ENCODE measurements around the gene TRIM62. TPM values are rescaled to one million over a fixed set of nuclear protein-coding genes. Genes with fewer than 3 reads are reported as not detected.
"Not testable (repeated sequence)": the region's sequence is repeated elsewhere in the genome, so short reads cannot be mapped to it uniquely, and the experiment has no call there.

Gene TRIM62
- total RNA-seq, 1 donor from 2014 or later = 1.5 TPM

DNA sequence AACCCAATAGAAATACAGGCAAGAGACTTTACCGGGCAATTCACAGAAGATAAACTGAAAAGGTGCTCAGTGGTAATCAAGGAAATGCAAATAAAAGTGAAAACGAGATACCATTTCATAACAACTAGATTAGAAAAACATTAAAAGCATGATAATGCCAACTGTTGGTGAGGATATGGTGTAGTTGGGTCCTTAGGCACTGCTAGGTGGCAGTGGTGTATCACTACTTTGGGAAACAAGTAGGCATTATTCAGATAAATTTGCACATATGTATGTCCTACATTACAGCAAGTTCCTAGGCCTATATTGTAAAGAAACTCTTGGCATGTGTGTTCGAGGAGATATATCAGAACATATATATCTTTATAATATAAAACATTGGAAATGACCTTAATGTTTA, 69.9 kb downstream of the TRIM62 start:
- no peak for DNase-seq (ENCODE audit: low read depth, low spot score)

DNA sequence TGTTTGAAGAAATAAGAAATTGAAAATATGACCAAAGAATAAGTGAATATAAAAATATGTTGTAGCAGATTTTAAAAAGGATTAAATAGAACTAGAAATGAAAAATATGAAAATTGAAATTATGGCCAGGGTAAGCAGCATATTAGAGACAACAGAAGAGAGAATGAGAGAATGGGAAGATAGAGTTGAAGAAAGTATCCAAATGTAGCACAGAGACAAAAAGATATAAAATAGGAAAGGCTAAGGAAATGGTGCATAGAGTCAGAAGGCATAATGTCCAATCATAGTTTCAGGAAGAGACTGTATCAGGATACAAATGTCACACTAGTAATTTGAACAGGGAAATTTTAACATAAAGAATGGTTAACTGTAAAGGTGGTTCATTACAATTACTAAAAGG, 71.4 kb downstream of the TRIM62 start:
- DNase-seq (ENCODE audit: low read depth, low spot score) = no peak

DNA sequence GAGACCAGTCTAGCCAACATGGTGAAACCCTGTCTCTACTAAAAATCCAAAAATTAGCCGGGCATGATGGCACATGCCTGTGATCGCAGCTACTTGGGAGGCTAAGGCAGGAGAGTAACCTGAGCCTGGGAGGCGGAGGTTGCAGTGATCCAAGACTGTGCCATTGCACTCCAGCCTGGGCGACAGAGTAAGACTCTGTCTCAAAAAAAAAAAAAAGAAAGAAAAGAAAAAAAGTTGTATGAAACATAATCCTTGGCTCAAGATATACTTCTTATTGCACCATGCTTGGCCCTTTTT, 81.8 kb downstream of the TRIM62 start:
- not testable (repeated sequence) for DNase-seq (ENCODE audit: low read depth, low spot score)

DNA sequence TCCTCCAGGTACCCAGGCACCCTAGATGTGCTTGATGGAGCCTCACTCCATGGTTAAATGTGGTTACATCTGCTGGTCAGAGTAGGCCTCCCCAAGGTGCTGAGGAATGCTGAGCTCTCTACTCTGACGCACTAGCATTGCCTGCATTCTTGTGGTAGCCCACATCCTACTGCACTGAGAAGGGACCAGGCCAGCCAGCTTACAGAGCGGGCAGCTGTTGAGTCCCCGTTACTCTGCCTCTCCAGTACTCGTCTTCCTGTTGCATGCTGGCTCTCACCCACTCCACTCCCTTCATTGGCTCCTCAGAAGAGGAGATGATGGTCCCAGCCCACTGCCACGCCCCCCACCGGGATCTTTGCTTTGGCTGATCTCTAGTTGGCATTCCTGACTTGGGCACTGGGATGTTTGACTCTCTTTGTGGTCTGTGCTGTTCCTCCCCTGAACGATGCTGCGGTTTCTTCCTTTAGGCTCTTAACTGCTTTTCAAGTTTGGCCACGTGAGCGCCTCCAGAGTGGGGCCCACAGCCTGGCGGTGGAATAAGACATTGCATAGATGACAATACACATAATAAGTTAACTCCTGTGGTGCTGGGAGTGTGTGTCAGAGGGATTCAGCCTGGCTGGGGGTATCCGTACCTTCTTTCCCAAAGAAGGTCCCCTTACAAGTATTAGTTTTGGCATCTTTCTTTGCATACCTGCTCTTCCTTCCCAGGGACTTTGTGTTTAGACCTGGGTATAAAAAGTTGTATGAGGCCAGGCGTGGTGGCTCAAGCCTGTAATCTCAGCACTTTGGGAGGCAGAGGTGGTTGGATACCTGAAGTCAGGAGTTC, 82.3 kb downstream of the TRIM62 start:
- no peak for DNase-seq (ENCODE audit: low read depth, low spot score)

DNA sequence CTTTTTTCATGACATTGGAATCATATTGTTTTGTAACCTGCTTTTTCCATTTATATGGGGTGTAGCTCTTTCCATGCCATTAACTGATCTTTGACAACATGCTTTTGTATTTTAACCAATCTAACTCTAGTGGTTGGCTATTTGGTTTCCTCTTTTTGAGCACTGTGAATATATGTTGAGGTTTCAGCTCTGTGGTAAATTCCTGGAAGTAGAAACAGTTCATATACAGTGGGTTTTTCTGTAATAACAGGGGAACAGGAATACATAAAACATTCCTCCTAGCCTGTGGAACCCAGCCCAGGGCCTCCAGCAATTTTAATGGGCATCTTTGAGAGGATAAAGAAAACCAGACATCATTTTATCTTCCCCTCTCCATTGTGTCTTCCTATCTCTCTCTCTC, 83.5 kb downstream of the TRIM62 start:
- DNase-seq (ENCODE audit: low read depth, low spot score) = no peak

DNA sequence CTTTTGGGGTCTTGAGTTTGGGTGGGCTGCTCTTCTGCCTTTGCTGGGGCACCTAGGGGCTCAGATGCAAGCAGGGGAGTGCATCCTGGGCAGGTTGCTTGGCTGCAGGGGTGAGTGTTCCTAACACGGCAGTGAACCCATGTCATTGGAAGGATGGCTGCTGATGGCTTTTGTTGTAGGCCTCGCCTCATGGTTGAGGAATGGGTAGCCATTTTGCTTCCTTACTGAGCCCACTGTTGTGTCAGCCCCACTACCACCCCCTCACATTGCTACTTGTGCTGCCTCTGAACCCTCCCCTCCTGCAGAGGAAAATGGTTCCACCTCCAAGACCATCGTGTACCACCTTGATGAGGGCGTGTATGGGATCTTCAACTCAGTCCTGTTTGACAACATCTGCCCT, 84.1 kb downstream of the TRIM62 start:
- no peak for DNase-seq (ENCODE audit: low read depth, low spot score)

DNA sequence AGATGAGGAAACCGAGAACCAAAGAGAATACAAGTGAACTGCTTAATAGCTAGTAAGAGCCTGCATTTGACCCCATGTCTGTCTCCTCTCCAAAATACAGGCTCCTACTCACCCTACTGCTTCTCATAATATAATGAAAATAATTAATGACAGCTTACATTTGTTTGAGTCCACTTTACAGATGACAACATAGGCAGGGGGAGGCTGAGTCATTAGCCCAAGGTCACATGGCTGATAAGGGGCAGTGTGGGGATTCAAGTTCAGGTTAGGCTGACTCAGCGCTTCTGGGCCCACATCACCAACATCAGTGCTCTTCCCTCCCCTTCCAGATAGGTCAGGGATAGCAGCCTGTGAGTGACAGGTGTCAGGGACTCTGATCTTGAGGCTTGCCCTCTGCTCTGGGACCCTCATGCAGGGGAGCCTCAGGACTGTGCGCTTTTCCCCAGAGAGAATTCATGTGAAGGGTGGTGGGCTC, 84.7 kb downstream of the TRIM62 start:
- DNase-seq (ENCODE audit: low read depth, low spot score) = no peak

DNA sequence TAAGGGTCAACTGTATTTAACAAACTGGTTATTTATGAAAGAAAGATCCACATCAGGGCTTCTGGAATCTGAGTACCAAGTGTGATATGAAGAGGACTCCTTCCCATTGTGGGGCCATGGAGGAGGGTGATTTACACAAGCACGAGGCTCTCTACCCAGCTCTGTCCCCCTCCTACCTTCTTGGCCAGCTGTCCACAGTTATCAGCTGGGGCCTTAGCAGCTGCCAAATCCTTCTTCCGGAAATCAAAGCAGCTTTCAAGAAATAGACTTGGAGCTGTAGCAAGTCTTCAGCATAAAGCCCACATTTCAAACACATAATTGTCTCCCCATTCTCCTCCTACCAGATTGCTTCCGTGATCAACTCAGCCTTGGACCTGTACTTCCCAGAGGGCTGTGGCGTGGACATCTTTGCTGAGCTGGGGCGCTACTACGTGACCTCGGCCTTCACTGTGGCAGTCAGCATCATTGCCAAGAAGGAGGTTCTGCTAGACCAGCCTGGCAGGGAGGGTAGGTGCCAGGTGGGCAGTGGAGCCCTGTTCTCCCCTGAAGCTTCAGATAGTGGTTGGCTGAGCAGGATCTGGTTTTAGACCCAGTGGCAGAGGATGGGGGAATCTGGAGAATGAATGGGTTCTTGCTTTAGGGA, 85.4 kb downstream of the TRIM62 start:
- no peak for DNase-seq (ENCODE audit: low read depth, low spot score)

Other genes with a start within 250 kb of the TRIM62 start
- 30.9 and 31.2 TPM in 2 replicates for gene RNF19B, start 217.2 kb downstream of the TRIM62 start, total RNA-seq
- 102 and 132 TPM in 2 replicates for gene AK2, start 145.2 kb downstream of the TRIM62 start, total RNA-seq
- 0.74 and 0.99 TPM in 2 replicates for gene AZIN2, start 100.9 kb downstream of the TRIM62 start, total RNA-seq
- 3.7 and 5.1 TPM in 2 replicates for gene ZNF362, start 74.4 kb upstream of the TRIM62 start, total RNA-seq
- gene A3GALT2, start 139.1 kb upstream of the TRIM62 start, total RNA-seq = not detected in 2 replicates
- 80.6 and 84.7 TPM in 2 replicates for gene PHC2, start 249.1 kb upstream of the TRIM62 start, total RNA-seq

All from pulmonary artery endothelial cell (primary cell).